Trophoblast cell (in vitro differentiated cells and primary cell): ENCODE measurements around the gene CELA3A.
"Not testable (repeated sequence)": the region's sequence is repeated elsewhere in the genome, so short reads cannot be mapped to it uniquely, and the experiment has no call there.

Source experiments
- DNase-seq, 2 donors: peaks; one replicate each; pipeline ENCODE4 v3.0.0-alpha.2; 2016
- H2AFZ ChIP-seq: 2 replicates; pipeline ENCODE4 v1.6.1; 2013; ENCODE audit warnings: low read length, moderate library complexity, mild to moderate bottlenecking; ENCODE audit not compliant: insufficient read depth, poor library complexity
- H2AK5ac ChIP-seq: 2 replicates; pipeline ENCODE4 v1.6.1; 2013; ENCODE audit warnings: mild to moderate bottlenecking, low read length
- H2BK120ac ChIP-seq: 2 replicates; pipeline ENCODE4 v1.6.1; 2013; ENCODE audit warnings: low read length, mild to moderate bottlenecking, moderate library complexity; ENCODE audit not compliant: insufficient read depth, poor library complexity
- H2BK12ac ChIP-seq: 2 replicates; pipeline ENCODE4 v1.6.1; 2013; ENCODE audit warnings: mild to moderate bottlenecking, low read length, moderate library complexity
- H2BK5ac ChIP-seq: 2 replicates; pipeline ENCODE4 v1.6.1; 2013; ENCODE audit warnings: low read length, low read depth, moderate library complexity, mild to moderate bottlenecking; ENCODE audit not compliant: poor library complexity
- H3K14ac ChIP-seq: 2 replicates; pipeline ENCODE4 v1.6.1; 2013; ENCODE audit warnings: mild to moderate bottlenecking, low read length
- H3K18ac ChIP-seq: 2 replicates; pipeline ENCODE4 v1.6.1; 2013; ENCODE audit warnings: mild to moderate bottlenecking, low read length
- H3K23ac ChIP-seq: 2 replicates; pipeline ENCODE4 v1.6.1; 2013; ENCODE audit warnings: low read length
- H3K27ac ChIP-seq: 2 replicates; pipeline ENCODE4 v1.5.1; 2013; ENCODE audit warnings: low read depth, mild to moderate bottlenecking, inconsistent platforms, low read length, moderate library complexity
- H3K27me3 ChIP-seq: 2 replicates; pipeline ENCODE4 v1.6.1; 2013; ENCODE audit warnings: inconsistent platforms, mild to moderate bottlenecking, low read length, moderate library complexity; ENCODE audit not compliant: insufficient read depth
- H3K36me3 ChIP-seq, 2 experiments: 1 replicate in 1 of 2; 2 replicates in 1 of 2; pipeline ENCODE4 v1.6.1; 2013; ENCODE audit warnings: low read length in 2 of 2, mild to moderate bottlenecking in 2 of 2, moderate library complexity in 1 of 2; ENCODE audit not compliant: insufficient read depth in 2 of 2, control insufficient read depth in 1 of 2
- H3K4ac ChIP-seq: 2 replicates; pipeline ENCODE4 v1.6.1; 2013; ENCODE audit warnings: low read depth, mild to moderate bottlenecking, low read length, moderate library complexity
- H3K4me1 ChIP-seq, 2 experiments: 1 replicate in 1 of 2; 2 replicates in 1 of 2; pipeline ENCODE4 v1.6.1; 2013; ENCODE audit warnings: low read length in 2 of 2, mild to moderate bottlenecking in 2 of 2, moderate library complexity in 1 of 2; ENCODE audit not compliant: insufficient read depth in 2 of 2, control insufficient read depth in 1 of 2
- H3K4me2 ChIP-seq: 2 replicates; pipeline ENCODE4 v1.6.1; 2013; ENCODE audit warnings: inconsistent platforms, mild to moderate bottlenecking, low read length, moderate library complexity
- H3K4me3 ChIP-seq: 2 replicates; pipeline ENCODE4 v1.5.1; 2013; ENCODE audit warnings: mild to moderate bottlenecking, low read depth, low read length, inconsistent platforms
- H3K79me1 ChIP-seq: one replicate; pipeline ENCODE4 v1.6.1; 2013; ENCODE audit warnings: low read length
- H3K79me2 ChIP-seq: 2 replicates; pipeline ENCODE4 v1.6.1; 2013; ENCODE audit warnings: low read length, mild to moderate bottlenecking; ENCODE audit not compliant: control insufficient read depth, insufficient read depth, poor library complexity
- H3K9ac ChIP-seq: 2 replicates; pipeline ENCODE4 v1.6.1; 2013; ENCODE audit warnings: mild to moderate bottlenecking, low read length
- H3K9me3 ChIP-seq: 2 replicates; pipeline ENCODE4 v1.6.1; 2013; ENCODE audit warnings: low read depth, mild to moderate bottlenecking, control low read depth, inconsistent platforms, low read length; ENCODE audit not compliant: insufficient read depth
- H4K12ac ChIP-seq: 2 replicates; pipeline ENCODE4 v1.6.1; 2013; ENCODE audit warnings: low read depth, mild to moderate bottlenecking, low read length, moderate library complexity
- H4K8ac ChIP-seq: 2 replicates; pipeline ENCODE4 v1.6.1; 2013; ENCODE audit warnings: low read depth, mild to moderate bottlenecking, low read length, moderate library complexity
- H4K91ac ChIP-seq: one replicate; pipeline ENCODE4 v1.6.1; 2013; ENCODE audit warnings: low read depth, mild to moderate bottlenecking, low read length, moderate library complexity
- WGBS: extraction: QIAGEN DNeasy Blood & Tissue Kit; methylation state at CpG from one replicate; pipeline ENCODE4 v1.1.7; 2013; ENCODE audit warnings: missing lambda C conversion rate; ENCODE audit not compliant: insufficient read length, insufficient coverage; ENCODE audit errors: extremely low coverage; 5-methylcytosine and 5-hydroxymethylcytosine counted together

Gene CELA3A

GRCh38 chr1:21989672-21990393, 11.6 kb upstream of the CELA3A start:
- H3K18ac ChIP-seq, H3K4me1 ChIP-seq, H2BK120ac ChIP-seq, DNase-seq, H3K79me1 ChIP-seq, H3K27ac ChIP-seq, H3K4me3 ChIP-seq, H3K27me3 ChIP-seq, H2AK5ac ChIP-seq, H3K79me2 ChIP-seq, H4K8ac ChIP-seq, H3K4me2 ChIP-seq, H2BK5ac ChIP-seq, H2BK12ac ChIP-seq, H3K23ac ChIP-seq, H3K36me3 ChIP-seq, H3K9ac ChIP-seq, H4K12ac ChIP-seq, H2AFZ ChIP-seq, H3K9me3 ChIP-seq, H3K4ac ChIP-seq, H4K91ac ChIP-seq, H3K14ac ChIP-seq: not testable (repeated sequence)
- WGBS: no CpG with 5 or more reads among the region's 5 CpGs

GRCh38 chr1:21992186-21992585, 9.3 kb upstream of the CELA3A start:
- H3K4me1 ChIP-seq, H3K18ac ChIP-seq, H2BK12ac ChIP-seq, H2BK5ac ChIP-seq, H2AK5ac ChIP-seq, H4K12ac ChIP-seq, H3K9ac ChIP-seq, H3K9me3 ChIP-seq, H3K36me3 ChIP-seq, H4K8ac ChIP-seq, H3K27me3 ChIP-seq, H3K27ac ChIP-seq, H3K4me2 ChIP-seq, H2AFZ ChIP-seq, DNase-seq, H3K4ac ChIP-seq, H3K14ac ChIP-seq, H4K91ac ChIP-seq, H3K23ac ChIP-seq, H3K4me3 ChIP-seq, H2BK120ac ChIP-seq, H3K79me2 ChIP-seq, H3K79me1 ChIP-seq: not testable (repeated sequence)
- no CpG with 5 or more reads among the region's 3 CpGs for WGBS

- H4K8ac ChIP-seq, H3K27me3 ChIP-seq, DNase-seq, H3K23ac ChIP-seq, H2BK120ac ChIP-seq, H2AK5ac ChIP-seq, H3K4ac ChIP-seq, H3K27ac ChIP-seq, H4K12ac ChIP-seq, H3K79me2 ChIP-seq, H2BK5ac ChIP-seq, H2BK12ac ChIP-seq, H3K14ac ChIP-seq, H3K4me1 ChIP-seq, H3K36me3 ChIP-seq, H2AFZ ChIP-seq, H3K9ac ChIP-seq, H3K18ac ChIP-seq, H3K4me3 ChIP-seq, H3K9me3 ChIP-seq, H3K4me2 ChIP-seq, H3K79me1 ChIP-seq, H4K91ac ChIP-seq: not testable (repeated sequence)
- WGBS: no CpG with 5 or more reads among the region's 8 CpGs
Observed at GRCh38 chr1:21994716-21995115, 6.7 kb upstream of the CELA3A start.

GRCh38 chr1:21996663-21996970, 4.8 kb upstream of the CELA3A start:
- H3K79me1 ChIP-seq, H2BK5ac ChIP-seq, H3K4me2 ChIP-seq, H3K4ac ChIP-seq, H2AK5ac ChIP-seq, H3K79me2 ChIP-seq, H3K4me3 ChIP-seq, H3K9ac ChIP-seq, H2AFZ ChIP-seq, H4K8ac ChIP-seq, H3K23ac ChIP-seq, H3K36me3 ChIP-seq, H3K9me3 ChIP-seq, H3K27ac ChIP-seq, H2BK12ac ChIP-seq, H3K14ac ChIP-seq, H3K18ac ChIP-seq, H3K27me3 ChIP-seq, H4K12ac ChIP-seq, H4K91ac ChIP-seq, H3K4me1 ChIP-seq, H2BK120ac ChIP-seq, DNase-seq: not testable (repeated sequence)
- WGBS: no CpG with 5 or more reads among the region's 3 CpGs
